HCT116 (cell line): ENCODE data around the gene MAP7. TPM values are rescaled to one million over a fixed set of nuclear protein-coding genes. Genes with fewer than 3 reads are reported as not detected.

ENCODE experiments used
- ATAC-seq: fragments of 200-7000 bp; cut with Tn5 transposase; 2 replicates; pipeline ENCODE4 v1.9.1; 2020; ENCODE audit warnings: mild to moderate bottlenecking, moderate library complexity
- BruUV-seq: library from RNA; stranded (reverse); fragments of 400-500 nt; replicated peaks from 2 replicates; lab custom pipeline; 2021; lab: Mats Ljungman, UMichigan
- CTCF ChIA-PET: fragments of 300-600 bp; sonication (Branson Sonifier 250); formaldehyde crosslinking; loops from one replicate; lab custom pipeline; 2021; ENCODE audit warnings: antibody characterized with exemption; lab: Charles Lee
- POLR2A ChIA-PET: fragments of 300-600, 350-600 bp; sonication (Branson Sonifier 250); formaldehyde crosslinking; loops from one replicate; lab custom pipeline; 2021; ENCODE audit warnings: antibody characterized with exemption; lab: Charles Lee
- RAD21 ChIA-PET, 2 experiments: fragments of 300-600 bp; sonication (Branson Sonifier 250); formaldehyde crosslinking; loops; one replicate each; lab custom pipeline; 2023; ENCODE audit warnings: low total read pairs in 2 of 2; ENCODE audit not compliant: uncharacterized antibody in 2 of 2, unreplicated experiment in 2 of 2, low non-redundant PET in 1 of 2; lab: Charles Lee
- DNase-seq: peaks from one replicate; pipeline ENCODE4 v3.0.0-alpha.2; 2010; ENCODE audit warnings: low read depth, low spot score
- H2AFZ ChIP-seq: fragments of 200-600 bp; shearing (Covaris generic), sonication (generic); 2 replicates; pipeline ENCODE4 v1.6.1; 2017; ENCODE audit warnings: low read depth, mixed run types, mixed read lengths, antibody characterized with exemption, low read length; ENCODE audit not compliant: poor library complexity, severe bottlenecking
- H3K27ac ChIP-seq: 2 replicates; pipeline ENCODE4 v1.5.1; 2012; ENCODE audit warnings: low read depth, low read length
- H3K27me3 ChIP-seq: fragments of 200-600 bp; sonication (generic); 2 replicates; pipeline ENCODE4 v1.6.1; 2016; ENCODE audit warnings: mixed run types, low read length, mixed read lengths; ENCODE audit not compliant: insufficient read depth
- H3K36me3 ChIP-seq, 2 experiments: fragments of 200-500 bp in 1 of 2; fragments of 200-600 bp in 1 of 2; sonication (Bioruptor generic) in 1 of 2; sonication (generic) in 1 of 2; 2 replicates each; pipeline versions ENCODE4 v1.5.1 to v1.6.1; 2014 to 2016; ENCODE audit warnings: low read length in 2 of 2, inconsistent platforms in 1 of 2, mixed read lengths in 1 of 2, mixed run types in 1 of 2; ENCODE audit not compliant: insufficient read depth in 2 of 2, control insufficient read depth in 1 of 2
- H3K4me1 ChIP-seq, 2 experiments: fragments of 200-600 bp in 1 of 2; sonication (generic) in 1 of 2; 2 replicates each; pipeline versions ENCODE4 v1.5.1 to v1.6.1; 2012 to 2017; ENCODE audit warnings: low read length in 2 of 2, inconsistent platforms in 1 of 2, mild to moderate bottlenecking in 1 of 2, mixed read lengths in 1 of 2, mixed run types in 1 of 2, moderate library complexity in 1 of 2; ENCODE audit not compliant: insufficient read depth in 2 of 2, control insufficient read depth in 1 of 2
- H3K4me2 ChIP-seq: fragments of 200-600 bp; sonication (generic); 2 replicates; pipeline ENCODE4 v1.6.1; 2017; ENCODE audit warnings: mixed run types, low read length, mixed read lengths
- H3K4me3 ChIP-seq, 2 experiments: fragments of 200-600 bp in 1 of 2; sonication (generic) in 1 of 2; replicated peaks in 1 of 2; 2 replicates each; pipeline ENCODE4 v1.5.1; 2011 to 2016; ENCODE audit warnings: low read length in 2 of 2, control low read depth in 1 of 2, low read depth in 1 of 2, mild to moderate bottlenecking in 1 of 2, mixed read lengths in 1 of 2, mixed run types in 1 of 2
- H3K79me2 ChIP-seq: fragments of 200-600 bp; sonication (generic); 2 replicates; pipeline ENCODE4 v1.6.1; 2017; ENCODE audit warnings: mild to moderate bottlenecking, mixed run types, low read length, moderate library complexity, mixed read lengths; ENCODE audit not compliant: insufficient read depth
- H3K9ac ChIP-seq: fragments of 200-600 bp; sonication (generic); 2 replicates; pipeline ENCODE4 v1.6.1; 2016; ENCODE audit warnings: low read length, mixed read lengths
- H3K9me2 ChIP-seq: fragments of 200-600 bp; sonication (generic), shearing (Covaris generic); 2 replicates; pipeline ENCODE4 v1.6.1; 2017; ENCODE audit warnings: mixed run types, mild to moderate bottlenecking, moderate library complexity; ENCODE audit not compliant: insufficient read depth
- H3K9me3 ChIP-seq, 2 experiments: fragments of 200-500 bp in 1 of 2; fragments of 200-600 bp in 1 of 2; sonication (Bioruptor generic) in 1 of 2; sonication (generic) in 1 of 2; 2 replicates each; pipeline ENCODE4 v1.6.1; 2014 to 2017; ENCODE audit warnings: low read length in 2 of 2, mixed read lengths in 2 of 2, inconsistent platforms in 1 of 2, low read depth in 1 of 2, mild to moderate bottlenecking in 1 of 2, mixed run types in 1 of 2, moderate library complexity in 1 of 2; ENCODE audit not compliant: control insufficient read depth in 1 of 2, insufficient read depth in 1 of 2
- H4K20me1 ChIP-seq: fragments of 200-600 bp; sonication (generic), shearing (Covaris generic); 2 replicates; pipeline ENCODE4 v1.6.1; 2017; ENCODE audit warnings: mixed run types, mild to moderate bottlenecking, moderate library complexity; ENCODE audit not compliant: insufficient read depth
- CBX3 ChIP-seq: IDR thresholded peaks from 2 replicates; pipeline ENCODE4 v1.6.1; 2012; ENCODE audit warnings: low read depth
- EGR1 ChIP-seq: IDR thresholded peaks from 2 replicates; pipeline ENCODE4 v1.6.1; 2012; ENCODE audit warnings: low read depth
- ELF1 ChIP-seq: IDR thresholded peaks from 2 replicates; pipeline ENCODE4 v1.6.1; 2012; ENCODE audit warnings: low read depth, borderline replicate concordance
- EZH2 ChIP-seq: fragments of 200-600 bp; sonication (generic); IDR thresholded peaks from 2 replicates; pipeline ENCODE4 v1.6.1; 2017; ENCODE audit warnings: antibody characterized with exemption, mixed run types
- EZH2phosphoT487 ChIP-seq: fragments of 200-600 bp; IDR thresholded peaks from 2 replicates; pipeline ENCODE4 v1.6.1; 2018; ENCODE audit warnings: antibody characterized with exemption, borderline replicate concordance
- FOSL1 ChIP-seq: IDR thresholded peaks from 2 replicates; pipeline ENCODE4 v1.6.1; 2012; ENCODE audit warnings: low read depth
- JUND ChIP-seq: IDR thresholded peaks from 2 replicates; pipeline ENCODE4 v1.6.1; 2012
- POLR2A ChIP-seq: IDR thresholded peaks from 2 replicates; pipeline ENCODE4 v1.7.0; 2011; ENCODE audit warnings: borderline replicate concordance; ENCODE audit not compliant: insufficient read depth, insufficient read length; ENCODE audit errors: extremely low read depth
- POLR2AphosphoS5 ChIP-seq: IDR thresholded peaks from 2 replicates; pipeline ENCODE4 v1.6.1; 2011; ENCODE audit warnings: mild to moderate bottlenecking, low read depth, low read length, moderate library complexity
- RAD21 ChIP-seq: IDR thresholded peaks from 2 replicates; pipeline ENCODE4 v1.6.1; 2012; ENCODE audit warnings: low read depth, mild to moderate bottlenecking
- SIN3A ChIP-seq: IDR thresholded peaks from 2 replicates; pipeline ENCODE4 v1.6.1; 2012; ENCODE audit warnings: low read depth
- SP1 ChIP-seq: IDR thresholded peaks from 2 replicates; pipeline ENCODE4 v1.6.1; 2012; ENCODE audit warnings: low read depth
- SRF ChIP-seq: IDR thresholded peaks from 2 replicates; pipeline ENCODE4 v1.6.1; 2012; ENCODE audit warnings: low read depth
- YY1 ChIP-seq: IDR thresholded peaks from 2 replicates; pipeline ENCODE4 v1.6.1; 2011; ENCODE audit warnings: low read length, low read depth, moderate library complexity, mild to moderate bottlenecking; ENCODE audit not compliant: insufficient replicate concordance; ENCODE audit errors: extremely low read depth
- ZFX ChIP-seq: fragments of 450-650 bp; IDR thresholded peaks from 2 replicates; pipeline ENCODE4 v1.6.1; 2017
- ZNF274 ChIP-seq: fragments of 200-500 bp; sonication (Bioruptor generic); IDR thresholded peaks from 2 replicates; pipeline ENCODE4 v1.6.1; 2014; ENCODE audit warnings: mild to moderate bottlenecking, low read depth, low read length, inconsistent platforms
- intact Hi-C: fragments of 100-400 bp; cut with micrococcal nuclease; formaldehyde crosslinking; loops from 2 replicates; pipeline ENCODE4 v1.10.0; 2022
- total RNA-seq: library from RNA; stranded (reverse); gene quantifications from one replicate; pipeline ENCODE4 v1.2.1, GENCODE V29; 2021; ENCODE audit not compliant: unreplicated experiment
- TF ChIP-seq, protein P1 (sequence below): IDR thresholded peaks from 2 replicates; pipeline ENCODE4 v1.6.1; 2012
- TF ChIP-seq, protein P2 (sequence below): IDR thresholded peaks from 2 replicates; pipeline ENCODE4 v1.6.1; 2012; ENCODE audit warnings: low read depth
- TF ChIP-seq, protein P3 (sequence below): IDR thresholded peaks from 2 replicates; pipeline ENCODE4 v1.6.1; 2012

Gene MAP7
- total RNA-seq, 1 experiment from 2014 or later = 35.5 TPM

DNA sequence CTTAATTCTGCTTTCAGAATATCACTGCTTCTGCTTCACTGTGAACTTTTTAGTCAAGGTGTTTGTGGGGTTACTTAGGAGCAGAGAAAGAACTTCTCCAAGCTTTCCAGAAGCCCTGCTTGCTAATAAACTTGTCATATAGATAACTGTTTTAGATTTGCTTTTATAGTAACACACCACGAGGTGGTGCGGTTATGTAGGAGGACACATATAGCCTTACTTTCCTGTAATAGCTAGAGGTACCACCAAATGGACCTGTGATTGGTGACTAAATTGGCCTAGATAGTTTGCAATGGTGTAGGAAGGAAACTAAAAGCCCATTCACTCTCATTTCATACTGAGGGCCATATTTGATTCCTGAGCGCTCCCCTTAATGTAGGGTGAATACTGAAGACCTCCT lies 208.3 kb downstream of the MAP7 start:
- Histone ChIP-seq H3K79me2 (no peaks in the 10 kb centered on the region), H3K9me3 (no peaks in the 10 kb centered on the region), H3K4me3 (no peak overlapping the region), H4K20me1 (no peaks in the 10 kb centered on the region), H2AFZ (no peak overlapping the region), H3K4me2 (no peak overlapping the region), H3K27me3 (no peaks in the 10 kb centered on the region), H3K27ac (no peak overlapping the region), H3K4me1 (no peaks in the 10 kb centered on the region)
- ATAC-seq = no peak
- intact Hi-C loops = no loop called here
- no TSS peak for BruUV-seq
- ChIA-PET POLR2A (no interaction called here), CTCF (no interaction called here)
- no peak for DNase-seq
- TF ChIP-seq SRF (no peak), YY1 (no peak), JUND (no peak), ZFX (no peak), SP1 (no peak), POLR2A (no peak), ZNF274 (no peak), RAD21 (no peak), SIN3A (no peak), FOSL1 (no peak), ELF1 (no peak), EGR1 (no peak), POLR2AphosphoS5 (no peak), EZH2phosphoT487 (no peak), CBX3 (no peak), EZH2 (no peak)
- TF ChIP-seq, protein P1, sequence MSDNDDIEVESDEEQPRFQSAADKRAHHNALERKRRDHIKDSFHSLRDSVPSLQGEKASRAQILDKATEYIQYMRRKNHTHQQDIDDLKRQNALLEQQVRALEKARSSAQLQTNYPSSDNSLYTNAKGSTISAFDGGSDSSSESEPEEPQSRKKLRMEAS = no peak
- TF ChIP-seq, protein P2, sequence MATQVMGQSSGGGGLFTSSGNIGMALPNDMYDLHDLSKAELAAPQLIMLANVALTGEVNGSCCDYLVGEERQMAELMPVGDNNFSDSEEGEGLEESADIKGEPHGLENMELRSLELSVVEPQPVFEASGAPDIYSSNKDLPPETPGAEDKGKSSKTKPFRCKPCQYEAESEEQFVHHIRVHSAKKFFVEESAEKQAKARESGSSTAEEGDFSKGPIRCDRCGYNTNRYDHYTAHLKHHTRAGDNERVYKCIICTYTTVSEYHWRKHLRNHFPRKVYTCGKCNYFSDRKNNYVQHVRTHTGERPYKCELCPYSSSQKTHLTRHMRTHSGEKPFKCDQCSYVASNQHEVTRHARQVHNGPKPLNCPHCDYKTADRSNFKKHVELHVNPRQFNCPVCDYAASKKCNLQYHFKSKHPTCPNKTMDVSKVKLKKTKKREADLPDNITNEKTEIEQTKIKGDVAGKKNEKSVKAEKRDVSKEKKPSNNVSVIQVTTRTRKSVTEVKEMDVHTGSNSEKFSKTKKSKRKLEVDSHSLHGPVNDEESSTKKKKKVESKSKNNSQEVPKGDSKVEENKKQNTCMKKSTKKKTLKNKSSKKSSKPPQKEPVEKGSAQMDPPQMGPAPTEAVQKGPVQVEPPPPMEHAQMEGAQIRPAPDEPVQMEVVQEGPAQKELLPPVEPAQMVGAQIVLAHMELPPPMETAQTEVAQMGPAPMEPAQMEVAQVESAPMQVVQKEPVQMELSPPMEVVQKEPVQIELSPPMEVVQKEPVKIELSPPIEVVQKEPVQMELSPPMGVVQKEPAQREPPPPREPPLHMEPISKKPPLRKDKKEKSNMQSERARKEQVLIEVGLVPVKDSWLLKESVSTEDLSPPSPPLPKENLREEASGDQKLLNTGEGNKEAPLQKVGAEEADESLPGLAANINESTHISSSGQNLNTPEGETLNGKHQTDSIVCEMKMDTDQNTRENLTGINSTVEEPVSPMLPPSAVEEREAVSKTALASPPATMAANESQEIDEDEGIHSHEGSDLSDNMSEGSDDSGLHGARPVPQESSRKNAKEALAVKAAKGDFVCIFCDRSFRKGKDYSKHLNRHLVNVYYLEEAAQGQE = no peak
- TF ChIP-seq, protein P3, sequence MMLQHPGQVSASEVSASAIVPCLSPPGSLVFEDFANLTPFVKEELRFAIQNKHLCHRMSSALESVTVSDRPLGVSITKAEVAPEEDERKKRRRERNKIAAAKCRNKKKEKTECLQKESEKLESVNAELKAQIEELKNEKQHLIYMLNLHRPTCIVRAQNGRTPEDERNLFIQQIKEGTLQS = no peak
- TF ChIP-seq, all 23 proteins: peak for 0
- Histone ChIP-seq H3K9me2 (no peaks in the 10 kb centered on the region), H3K36me3 (no peaks in the 10 kb centered on the region; a peak in 2 of 4 replicates), H3K9ac (no peak overlapping the region)
- RAD21 ChIA-PET = no interaction called here
